Measurements from ENCODE around the gene GLRX2. TPM values are rescaled to one million over a fixed set of nuclear protein-coding genes. Genes with fewer than 3 reads are reported as not detected.

Gene GLRX2
- polyA plus RNA-seq, 1 of the 3 experiments (the other 2 are of a cell fraction): 12.8 TPM

- no peaks in the 10 kb centered on the region for H3K9me2 ChIP-seq
- no peak overlapping the region for H3K4me3 ChIP-seq (ENCODE audit: low read depth in 2 of 2, low read length in 1 of 2)
- no peak overlapping the region for H3K9ac ChIP-seq
- DNase-seq: no peak
- TF ChIP-seq RAD21 (IDR thresholded peaks at IDR 0.05; ENCODE audit: low read length): no peak
- no peak for TF ChIP-seq NFIC (IDR thresholded peaks at IDR 0.05; ENCODE audit: borderline replicate concordance)
- ChIA-PET CTCF (interaction anchor here (1.3 kb wide), 1 partner anchor 27 kb away, joined by 3 read pairs; no protein-coding TSS in a partner anchor), POLR2A (no interaction called here)
- no peak overlapping the region for H3K27ac ChIP-seq (ENCODE audit: low read depth in 2 of 2, low read length in 1 of 2)
- H3F3A ChIP-seq (replicated peaks; ENCODE audit: insufficient read depth): peaks cover 14% of the 10 kb centered on the region
- peaks cover 78 to 79% of the 10 kb centered on the region in 2 experiments for H3K36me3 ChIP-seq (replicated peaks in 1 of 2; ENCODE audit: control insufficient read depth in 1 of 2, insufficient read depth in 2 of 2, low read length in 1 of 2)
- no peaks in the 10 kb centered on the region for H3K27me3 ChIP-seq (ENCODE audit: insufficient read depth)
- H4K20me1 ChIP-seq (ENCODE audit: insufficient read depth): no peaks in the 10 kb centered on the region
- H3K79me2 ChIP-seq (ENCODE audit: insufficient read depth): no peaks in the 10 kb centered on the region
- H3K4me1 ChIP-seq (ENCODE audit: control insufficient read depth in 1 of 2, insufficient read depth in 2 of 2, low read depth in 1 of 2, low read length in 1 of 2): no peaks in the 10 kb centered on the region
- H3K4me2 ChIP-seq: no peak overlapping the region
- no peaks in the 10 kb centered on the region for H3K9me3 ChIP-seq
- no peak overlapping the region for H2AFZ ChIP-seq (ENCODE audit: low read depth)
- WGBS (ENCODE audit: low lambda C conversion rate): 97% methylated on average over 11 of the region's 11 CpGs
Observed at GRCh38 chr1:193094112-193094511, 11.1 kb downstream of the GLRX2 start.

- Histone ChIP-seq H3K4me1 (ENCODE audit: control insufficient read depth in 1 of 2, insufficient read depth in 2 of 2, low read depth in 1 of 2, low read length in 1 of 2) (no peaks in the 10 kb centered on the region; a peak in 1 of 4 replicates), H3K27me3 (ENCODE audit: insufficient read depth) (no peaks in the 10 kb centered on the region), H3K9me3 (no peaks in the 10 kb centered on the region), H3K36me3 (replicated peaks in 1 of 2; ENCODE audit: control insufficient read depth in 1 of 2, insufficient read depth in 2 of 2, low read length in 1 of 2) (peaks cover 78 to 79% of the 10 kb centered on the region in 2 experiments), H3K9me2 (no peaks in the 10 kb centered on the region), H3K4me2 (no peak overlapping the region), H3K4me3 (ENCODE audit: low read depth in 2 of 2, low read length in 1 of 2) (no peak overlapping the region), H4K20me1 (ENCODE audit: insufficient read depth) (no peaks in the 10 kb centered on the region), H3F3A (replicated peaks; ENCODE audit: insufficient read depth) (peaks cover 25% of the 10 kb centered on the region), H3K9ac (no peak overlapping the region), H3K79me2 (ENCODE audit: insufficient read depth) (no peaks in the 10 kb centered on the region), H2AFZ (ENCODE audit: low read depth) (no peak overlapping the region), H3K27ac (ENCODE audit: low read depth in 2 of 2, low read length in 1 of 2) (no peak overlapping the region)
- TF ChIP-seq ZBTB33 (IDR thresholded peaks at IDR 0.05; ENCODE audit: borderline replicate concordance, low read depth) (no peak), USF2 (IDR thresholded peaks at IDR 0.05; ENCODE audit: borderline replicate concordance, low read depth, low read length) (no peak), IRF3 (IDR thresholded peaks at IDR 0.05; ENCODE audit: low read depth, low read length) (no peak), RCOR1 (IDR thresholded peaks at IDR 0.05; ENCODE audit: low read length) (no peak), MAX (IDR thresholded peaks at IDR 0.05; ENCODE audit: low read depth) (no peak), MEF2A (IDR thresholded peaks at IDR 0.05; ENCODE audit: borderline replicate concordance, low read depth) (no peak), NFIC (IDR thresholded peaks at IDR 0.05; ENCODE audit: borderline replicate concordance) (no peak), EZH2phosphoT487 (IDR thresholded peaks at IDR 0.05; ENCODE audit: borderline replicate concordance, low read depth) (no peak), TCF12 (IDR thresholded peaks at IDR 0.05) (no peak), SIN3A (IDR thresholded peaks at IDR 0.05; ENCODE audit: borderline replicate concordance, low read depth, low read length) (no peak)
- DNase-seq: no peak
- 93% methylated on average over 1 of the region's 1 CpG for WGBS (ENCODE audit: low lambda C conversion rate)
- ChIA-PET CTCF (no interaction called here), POLR2A (no interaction called here)
Observed at GRCh38 chr1:193090865-193091264, 14.3 kb downstream of the GLRX2 start.
